ENCODE data around the gene LDHAL6A. TPM values are rescaled to one million over a fixed set of nuclear protein-coding genes. Genes with fewer than 3 reads are reported as not detected.

LDHAL6A gene
- total RNA-seq, 1 experiment from 2014 or later, result not detected

- TF ChIP-seq ZNF425 (CRISPR knock-in tag; conservative IDR thresholded peaks at IDR 0.05), result no peak
- TF ChIP-seq MXD4 (CRISPR knock-in tag; IDR thresholded peaks at IDR 0.05; ENCODE audit: borderline replicate concordance), result no peak
- TF ChIP-seq, protein P1, sequence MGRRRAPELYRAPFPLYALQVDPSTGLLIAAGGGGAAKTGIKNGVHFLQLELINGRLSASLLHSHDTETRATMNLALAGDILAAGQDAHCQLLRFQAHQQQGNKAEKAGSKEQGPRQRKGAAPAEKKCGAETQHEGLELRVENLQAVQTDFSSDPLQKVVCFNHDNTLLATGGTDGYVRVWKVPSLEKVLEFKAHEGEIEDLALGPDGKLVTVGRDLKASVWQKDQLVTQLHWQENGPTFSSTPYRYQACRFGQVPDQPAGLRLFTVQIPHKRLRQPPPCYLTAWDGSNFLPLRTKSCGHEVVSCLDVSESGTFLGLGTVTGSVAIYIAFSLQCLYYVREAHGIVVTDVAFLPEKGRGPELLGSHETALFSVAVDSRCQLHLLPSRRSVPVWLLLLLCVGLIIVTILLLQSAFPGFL (CRISPR knock-in tag; IDR thresholded peaks at IDR 0.05; ENCODE audit: borderline replicate concordance), result no peak
- no peak for TF ChIP-seq JAZF1 (CRISPR knock-in tag; IDR thresholded peaks at IDR 0.05)
- TF ChIP-seq, protein P2, sequence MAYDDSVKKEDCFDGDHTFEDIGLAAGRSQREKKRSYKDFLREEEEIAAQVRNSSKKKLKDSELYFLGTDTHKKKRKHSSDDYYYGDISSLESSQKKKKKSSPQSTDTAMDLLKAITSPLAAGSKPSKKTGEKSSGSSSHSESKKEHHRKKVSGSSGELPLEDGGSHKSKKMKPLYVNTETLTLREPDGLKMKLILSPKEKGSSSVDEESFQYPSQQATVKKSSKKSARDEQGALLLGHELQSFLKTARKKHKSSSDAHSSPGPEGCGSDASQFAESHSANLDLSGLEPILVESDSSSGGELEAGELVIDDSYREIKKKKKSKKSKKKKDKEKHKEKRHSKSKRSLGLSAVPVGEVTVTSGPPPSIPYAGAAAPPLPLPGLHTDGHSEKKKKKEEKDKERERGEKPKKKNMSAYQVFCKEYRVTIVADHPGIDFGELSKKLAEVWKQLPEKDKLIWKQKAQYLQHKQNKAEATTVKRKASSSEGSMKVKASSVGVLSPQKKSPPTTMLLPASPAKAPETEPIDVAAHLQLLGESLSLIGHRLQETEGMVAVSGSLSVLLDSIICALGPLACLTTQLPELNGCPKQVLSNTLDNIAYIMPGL (CRISPR knock-in tag; IDR thresholded peaks at IDR 0.05), result no peak
- no peak for TF ChIP-seq ATF1 (CRISPR knock-in tag; IDR thresholded peaks at IDR 0.05)
- no peak for TF ChIP-seq NFATC4 (CRISPR knock-in tag; IDR thresholded peaks at IDR 0.05)
- TF ChIP-seq CREM (CRISPR knock-in tag; IDR thresholded peaks at IDR 0.05), result no peak
- no peak for TF ChIP-seq SMAD4 (CRISPR knock-in tag; IDR thresholded peaks at IDR 0.05)
These were observed 23.4 kb downstream of the LDHAL6A start (continued) for GRCh38 chr11:18479063-18479462.

- H3K27ac Mint-ChIP-seq, result no peak overlapping the region
- H3K27me3 Mint-ChIP-seq (ENCODE audit: low read depth), result no peaks in the 10 kb centered on the region
- TF ChIP-seq, protein P3, sequence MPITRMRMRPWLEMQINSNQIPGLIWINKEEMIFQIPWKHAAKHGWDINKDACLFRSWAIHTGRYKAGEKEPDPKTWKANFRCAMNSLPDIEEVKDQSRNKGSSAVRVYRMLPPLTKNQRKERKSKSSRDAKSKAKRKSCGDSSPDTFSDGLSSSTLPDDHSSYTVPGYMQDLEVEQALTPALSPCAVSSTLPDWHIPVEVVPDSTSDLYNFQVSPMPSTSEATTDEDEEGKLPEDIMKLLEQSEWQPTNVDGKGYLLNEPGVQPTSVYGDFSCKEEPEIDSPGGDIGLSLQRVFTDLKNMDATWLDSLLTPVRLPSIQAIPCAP (CRISPR knock-in tag; IDR thresholded peaks at IDR 0.05), result no peak
- TF ChIP-seq GABPB1 (CRISPR knock-in tag; IDR thresholded peaks at IDR 0.05) (no peak), AFF4 (CRISPR knock-in tag; IDR thresholded peaks at IDR 0.05; ENCODE audit: borderline replicate concordance) (no peak), ZNF425 (CRISPR knock-in tag; conservative IDR thresholded peaks at IDR 0.05) (no peak), FOXP1 (CRISPR knock-in tag; IDR thresholded peaks at IDR 0.05; ENCODE audit: borderline replicate concordance) (no peak), CBFB (CRISPR knock-in tag; IDR thresholded peaks at IDR 0.05; ENCODE audit: low read depth) (no peak), TEAD1 (CRISPR knock-in tag; IDR thresholded peaks at IDR 0.05) (no peak), SMAD4 (CRISPR knock-in tag; IDR thresholded peaks at IDR 0.05) (no peak), ATF1 (CRISPR knock-in tag; IDR thresholded peaks at IDR 0.05) (no peak), E2F4 (CRISPR knock-in tag; IDR thresholded peaks at IDR 0.05; ENCODE audit: borderline replicate concordance, low read depth) (no peak), JAZF1 (CRISPR knock-in tag; IDR thresholded peaks at IDR 0.05) (no peak)
- TF ChIP-seq, protein P4, sequence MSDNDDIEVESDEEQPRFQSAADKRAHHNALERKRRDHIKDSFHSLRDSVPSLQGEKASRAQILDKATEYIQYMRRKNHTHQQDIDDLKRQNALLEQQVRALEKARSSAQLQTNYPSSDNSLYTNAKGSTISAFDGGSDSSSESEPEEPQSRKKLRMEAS (CRISPR knock-in tag; IDR thresholded peaks at IDR 0.05), result no peak
- TF ChIP-seq, protein P5, sequence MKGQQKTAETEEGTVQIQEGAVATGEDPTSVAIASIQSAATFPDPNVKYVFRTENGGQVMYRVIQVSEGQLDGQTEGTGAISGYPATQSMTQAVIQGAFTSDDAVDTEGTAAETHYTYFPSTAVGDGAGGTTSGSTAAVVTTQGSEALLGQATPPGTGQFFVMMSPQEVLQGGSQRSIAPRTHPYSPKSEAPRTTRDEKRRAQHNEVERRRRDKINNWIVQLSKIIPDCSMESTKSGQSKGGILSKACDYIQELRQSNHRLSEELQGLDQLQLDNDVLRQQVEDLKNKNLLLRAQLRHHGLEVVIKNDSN (CRISPR knock-in tag; IDR thresholded peaks at IDR 0.05), result no peak
- TF ChIP-seq, protein P6, sequence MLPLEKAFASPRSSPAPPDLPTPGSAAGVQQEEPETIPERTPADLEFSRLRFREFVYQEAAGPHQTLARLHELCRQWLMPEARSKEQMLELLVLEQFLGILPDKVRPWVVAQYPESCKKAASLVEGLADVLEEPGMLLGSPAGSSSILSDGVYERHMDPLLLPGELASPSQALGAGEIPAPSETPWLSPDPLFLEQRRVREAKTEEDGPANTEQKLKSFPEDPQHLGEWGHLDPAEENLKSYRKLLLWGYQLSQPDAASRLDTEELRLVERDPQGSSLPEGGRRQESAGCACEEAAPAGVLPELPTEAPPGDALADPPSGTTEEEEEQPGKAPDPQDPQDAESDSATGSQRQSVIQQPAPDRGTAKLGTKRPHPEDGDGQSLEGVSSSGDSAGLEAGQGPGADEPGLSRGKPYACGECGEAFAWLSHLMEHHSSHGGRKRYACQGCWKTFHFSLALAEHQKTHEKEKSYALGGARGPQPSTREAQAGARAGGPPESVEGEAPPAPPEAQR (CRISPR knock-in tag; IDR thresholded peaks at IDR 0.05), result no peak
These were observed 30.4 kb downstream of the LDHAL6A start for GRCh38 chr11:18485913-18486528.

More at GRCh38 chr11:18485913-18486528, 30.4 kb downstream of the LDHAL6A start:
- H3K4me3 Mint-ChIP-seq, result no peak overlapping the region
- H3K36me3 Mint-ChIP-seq, result peaks cover 42% of the 10 kb centered on the region
- H3K4me1 Mint-ChIP-seq, result no peaks in the 10 kb centered on the region
- CTCF ChIA-PET, result no interaction called here
- POLR2A ChIA-PET, result no interaction called here
- ATAC-seq (no peak), DNase-seq (ENCODE audit: low spot score) (no peak)
- H3K9me3 Mint-ChIP-seq, result no peaks in the 10 kb centered on the region

Measured in WTC11 (cell line).